Left ventricle myocardium inferior (tissue), 1 donor: Measurements from ENCODE around the gene RASSF6. TPM values are rescaled to one million over a fixed set of nuclear protein-coding genes. Genes with fewer than 3 reads are reported as not detected.

Experiments used
- DNase-seq: peaks from one replicate; pipeline ENCODE4 v3.0.0-alpha.2; 2020
- H3K27ac ChIP-seq: fragments of 200-600 bp; replicated peaks from 2 replicates; pipeline ENCODE4 v1.8.0; 2021
- H3K27me3 ChIP-seq: fragments of 200-600 bp; 2 replicates; pipeline ENCODE4 v1.8.0; 2021; ENCODE audit warnings: low read depth
- H3K36me3 ChIP-seq: fragments of 200-600 bp; 2 replicates; pipeline ENCODE4 v1.8.0; 2021
- H3K4me1 ChIP-seq: fragments of 200-600 bp; 2 replicates; pipeline ENCODE4 v1.8.0; 2021
- H3K4me3 ChIP-seq: fragments of 200-600 bp; 2 replicates; pipeline ENCODE4 v1.8.0; 2021; ENCODE audit warnings: mild to moderate bottlenecking, moderate library complexity
- H3K9me3 ChIP-seq: fragments of 200-600 bp; replicated peaks from 2 replicates; pipeline ENCODE4 v1.8.0; 2021
- CTCF ChIP-seq: fragments of 200-600 bp; IDR thresholded peaks from 2 replicates; pipeline ENCODE4 v1.8.0; 2021; ENCODE audit warnings: antibody characterized with exemption, mild to moderate bottlenecking, borderline replicate concordance
- intact Hi-C: fragments of 100-400 bp; cut with micrococcal nuclease; formaldehyde crosslinking; loops from one replicate; pipeline ENCODE4 v1.11.0; 2022
- total RNA-seq: library from RNA; stranded (reverse); fragmentation: NEBNext Ultra II Directional; extraction: Animal tissue kit (Norgen Biotek cat#: 25700); gene quantifications from one replicate; pipeline ENCODE4 v1.2.1, GENCODE V29; 2021
- donor health status: DM: no; HTN: yes; CAD: no; lungs with severe emphysema.

RASSF6 gene
- total RNA-seq, 1 donor from 2014 or later = not detected

DNA sequence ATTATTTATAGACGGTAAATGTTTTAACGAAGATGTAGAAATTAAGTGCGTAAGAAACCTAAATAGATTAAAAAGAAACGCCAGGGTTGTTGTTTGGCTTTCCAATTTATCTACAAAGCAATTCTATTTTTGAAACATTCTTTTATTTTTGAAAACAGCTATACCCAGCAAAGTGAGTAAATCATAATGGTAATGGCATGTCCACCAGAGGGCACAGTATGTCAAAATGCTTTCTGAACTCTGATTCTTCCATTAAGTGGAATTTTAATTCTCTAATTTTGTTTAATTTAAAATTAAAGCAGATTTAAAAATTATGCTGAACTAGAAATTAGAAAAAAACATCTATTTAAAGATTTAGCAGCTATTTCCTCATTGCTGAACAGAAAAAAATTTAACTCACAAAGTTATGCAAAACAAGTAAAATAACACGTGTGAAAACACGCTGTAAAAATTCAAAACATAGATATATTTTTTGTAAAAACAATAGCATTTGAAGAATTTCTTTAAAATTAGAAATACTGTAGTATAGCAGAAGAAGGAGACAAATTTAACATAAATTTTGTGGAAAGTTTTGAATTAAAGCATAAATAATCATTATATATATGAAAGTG, 26.5 kb downstream of the RASSF6 start:
- Histone ChIP-seq H3K27ac (no peak overlapping the region), H3K4me1 (no peaks in the 10 kb centered on the region), H3K9me3 (peaks cover 5% of the 10 kb centered on the region), H3K4me3 (no peak overlapping the region), H3K36me3 (no peaks in the 10 kb centered on the region), H3K27me3 (peaks cover 7% of the 10 kb centered on the region)
- no peak for DNase-seq
- intact Hi-C loops = no loop called here
- TF ChIP-seq CTCF = peak; percentile 56

GRCh38 chr4:73589887-73590801, 30.1 kb downstream of the RASSF6 start:
- DNase-seq = no peak
- Histone ChIP-seq H3K4me1 (no peaks in the 10 kb centered on the region), H3K4me3 (no peak overlapping the region), H3K36me3 (no peaks in the 10 kb centered on the region), H3K27me3 (peaks cover 7% of the 10 kb centered on the region), H3K9me3 (no peaks in the 10 kb centered on the region), H3K27ac (no peak overlapping the region)
- TF ChIP-seq CTCF = no peak
- intact Hi-C loops = no loop called here

DNA sequence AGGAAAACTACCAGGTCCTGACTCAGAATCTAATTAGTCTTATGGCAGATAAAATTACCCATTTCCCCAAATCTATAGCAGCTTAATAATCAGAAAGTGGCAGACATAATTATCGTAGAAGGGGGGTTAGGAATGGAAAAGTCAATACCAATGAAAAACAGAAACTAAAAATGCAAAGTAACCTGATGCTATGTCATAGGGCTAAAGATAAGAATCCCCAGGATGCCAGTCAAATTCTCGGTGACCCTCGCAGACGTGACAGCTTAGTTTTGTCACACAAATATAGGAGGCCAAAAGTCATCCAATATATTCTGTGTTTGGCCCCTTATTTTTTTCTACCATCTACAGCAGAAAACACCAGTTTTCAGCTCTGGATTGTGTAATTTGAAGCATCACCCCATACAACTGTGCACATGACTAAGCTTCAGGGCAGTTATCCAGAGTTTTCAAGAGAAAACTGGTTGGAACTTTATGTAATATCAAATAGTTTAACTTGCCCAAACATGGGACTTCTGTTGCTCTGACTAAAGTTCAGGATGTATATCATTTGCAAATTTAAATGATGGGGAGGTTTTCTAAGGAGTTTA, 30.9 kb downstream of the RASSF6 start:
- Histone ChIP-seq H3K4me1 (no peaks in the 10 kb centered on the region), H3K4me3 (no peak overlapping the region), H3K27ac (no peak overlapping the region), H3K9me3 (no peaks in the 10 kb centered on the region), H3K27me3 (peaks cover 7% of the 10 kb centered on the region), H3K36me3 (no peaks in the 10 kb centered on the region)
- DNase-seq = no peak
- intact Hi-C loops = no loop called here
- no peak for TF ChIP-seq CTCF

GRCh38 chr4:73588613-73589012, 31.6 kb downstream of the RASSF6 start:
- H3K27ac ChIP-seq = no peak overlapping the region
- H3K9me3 ChIP-seq = no peaks in the 10 kb centered on the region
- no peaks in the 10 kb centered on the region for H3K36me3 ChIP-seq
- DNase-seq = no peak
- peaks cover 7% of the 10 kb centered on the region for H3K27me3 ChIP-seq
- no peaks in the 10 kb centered on the region for H3K4me1 ChIP-seq
- H3K4me3 ChIP-seq = no peak overlapping the region
- intact Hi-C loops = no loop called here
- TF ChIP-seq CTCF = no peak

DNA sequence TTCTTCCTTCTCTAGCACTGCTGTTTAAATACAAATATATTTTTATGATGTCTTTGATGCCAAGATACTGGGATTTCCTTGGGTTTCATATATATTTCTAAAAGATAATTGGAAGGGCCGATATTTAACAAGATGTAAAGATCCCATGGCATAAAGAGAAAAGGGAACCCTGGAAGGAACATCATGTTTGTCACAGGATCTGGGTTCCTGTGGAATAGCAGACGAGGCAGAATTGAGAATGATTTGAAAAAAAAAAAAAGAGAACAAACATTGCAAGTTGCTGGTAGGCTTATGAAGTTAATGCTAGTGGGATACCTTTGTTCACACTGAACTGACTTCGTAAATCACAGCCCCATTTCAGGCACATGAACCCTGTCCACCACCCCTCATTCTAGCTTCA, 33.6 kb downstream of the RASSF6 start:
- H3K9me3 ChIP-seq = no peaks in the 10 kb centered on the region
- intact Hi-C loops = no loop called here
- no peaks in the 10 kb centered on the region for H3K4me1 ChIP-seq
- no peak for DNase-seq
- H3K27me3 ChIP-seq = peaks cover 4% of the 10 kb centered on the region
- H3K27ac ChIP-seq = no peak overlapping the region
- H3K36me3 ChIP-seq = no peaks in the 10 kb centered on the region
- no peak for TF ChIP-seq CTCF
- no peak overlapping the region for H3K4me3 ChIP-seq
